ENCODE results near the gene MED12L. TPM values are rescaled to one million over a fixed set of nuclear protein-coding genes. Genes with fewer than 3 reads are reported as not detected.

The MED12L gene
- total RNA-seq, 4 donors from 2014 or later = 0.15 to 0.37 (median 0.22) TPM

- no peak for TF ChIP-seq CTCF (IDR thresholded peaks at IDR 0.05)
- TF ChIP-seq POLR2A (IDR thresholded peaks at IDR 0.05) = no peak
- intact Hi-C loops (cut with DNase I; ENCODE audit: low total_unique reads) = no loop called here
- H3K4me3 ChIP-seq (ENCODE audit: low read depth, poor library complexity, severe bottlenecking) = no peak overlapping the region
- WGBS, 2 donors = 83 to 95% methylated on average over 1 of the region's 1 CpG
- DNase-seq (ENCODE audit: low spot score in 2 of 2) = no peak
Measured at GRCh38 chr3:151267066-151267465, 181.6 kb downstream of the MED12L start.

DNA sequence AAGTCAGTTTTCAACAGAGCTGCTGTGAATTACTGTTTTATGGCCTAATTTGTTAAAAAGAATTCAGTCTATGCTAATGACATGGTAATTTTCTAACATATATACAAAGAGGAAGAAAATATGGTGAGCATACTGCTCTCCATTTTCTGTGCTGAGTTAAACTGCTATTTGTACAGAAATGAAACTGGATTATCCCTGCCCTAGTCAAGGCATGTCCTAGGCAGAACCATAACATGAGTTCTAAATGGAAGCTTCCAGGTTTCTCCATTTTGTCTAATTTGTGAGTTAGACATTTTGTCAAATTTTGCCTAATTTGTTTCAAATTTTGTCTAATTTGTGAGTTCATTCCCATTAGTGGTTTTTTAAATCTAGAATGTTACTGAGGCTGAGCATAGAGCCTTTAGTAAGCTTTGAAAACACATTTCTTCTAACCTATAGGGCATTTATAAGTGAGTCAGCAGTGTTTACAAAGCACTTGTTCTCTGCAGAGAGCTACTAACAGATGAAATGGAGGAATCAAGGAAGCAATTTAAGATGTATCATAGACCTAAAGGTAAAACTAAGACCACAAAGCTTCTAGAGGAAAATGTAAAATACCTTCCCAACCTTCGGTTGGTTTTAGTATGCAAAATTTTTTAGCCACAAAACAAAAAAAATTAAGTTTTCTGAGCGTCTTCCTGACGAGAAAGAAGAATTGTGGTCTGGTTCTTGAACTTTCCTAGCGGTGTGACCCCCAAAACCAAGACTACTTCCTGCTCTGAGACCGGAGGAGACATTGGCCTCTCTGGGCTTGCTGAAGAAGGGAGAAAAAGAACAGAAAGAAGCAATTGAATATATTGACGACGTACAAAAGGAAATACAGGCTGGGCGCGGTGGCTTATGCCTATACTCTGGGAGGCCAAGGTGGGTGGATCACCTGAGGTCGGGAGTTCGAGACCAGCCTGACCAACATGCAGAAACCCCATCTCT, 183.1 kb downstream of the MED12L start:
- no peak overlapping the region for H3K4me3 ChIP-seq (ENCODE audit: low read depth, poor library complexity, severe bottlenecking)
- no peak for DNase-seq (ENCODE audit: low spot score in 2 of 2)
- intact Hi-C loops (cut with DNase I; ENCODE audit: low total_unique reads) = no loop called here
- TF ChIP-seq POLR2A (IDR thresholded peaks at IDR 0.05) = no peak
- no peak for TF ChIP-seq CTCF (IDR thresholded peaks at IDR 0.05)
- WGBS, 2 donors = 86 to 91% methylated on average over 11 of the region's 11 CpGs

- no peak overlapping the region for H3K4me3 ChIP-seq (ENCODE audit: low read depth, poor library complexity, severe bottlenecking)
- TF ChIP-seq POLR2A (IDR thresholded peaks at IDR 0.05) = no peak
- TF ChIP-seq CTCF (IDR thresholded peaks at IDR 0.05) = no peak
- intact Hi-C loops (cut with DNase I; ENCODE audit: low total_unique reads) = no loop called here
- 58 to 59% methylated on average over 5 of the region's 5 CpGs for WGBS, 2 donors
- DNase-seq (ENCODE audit: low spot score in 2 of 2) = no peak
Measured at GRCh38 chr3:151269631-151270030, 184.2 kb downstream of the MED12L start.

- no peak for TF ChIP-seq CTCF (IDR thresholded peaks at IDR 0.05)
- TF ChIP-seq POLR2A (IDR thresholded peaks at IDR 0.05) = no peak
- DNase-seq (ENCODE audit: low spot score in 2 of 2) = no peak
- intact Hi-C loops (cut with DNase I; ENCODE audit: low total_unique reads) = no loop called here
- no peak overlapping the region for H3K4me3 ChIP-seq (ENCODE audit: low read depth, poor library complexity, severe bottlenecking)
- 72 to 82% methylated on average over 5 of the region's 5 CpGs for WGBS, 2 donors
Measured at GRCh38 chr3:151275091-151275490, 189.6 kb downstream of the MED12L start.

GRCh38 chr3:151276038-151276686, 190.7 kb downstream of the MED12L start:
- WGBS, 2 donors = 63% methylated on average over 2 of the region's 2 CpGs
- TF ChIP-seq CTCF (IDR thresholded peaks at IDR 0.05) (no peak), POLR2A (IDR thresholded peaks at IDR 0.05) (no peak)
- intact Hi-C loops (cut with DNase I; ENCODE audit: low total_unique reads) = no loop called here
- DNase-seq (ENCODE audit: low spot score in 2 of 2) = no peak
- no peak overlapping the region for H3K4me3 ChIP-seq (ENCODE audit: low read depth, poor library complexity, severe bottlenecking)

Measured in lower leg skin (tissue), 4 donors.